HG02759 (cell line): Measurements from ENCODE around the gene RRP1B.
"Not testable (repeated sequence)": the region's sequence is repeated elsewhere in the genome, so short reads cannot be mapped to it uniquely, and the experiment has no call there.

ENCODE experiments used
- ATAC-seq: cut with Tn5 transposase; IDR thresholded peaks from one replicate; pipeline ENCODE4 v1.9.1; 2021; ENCODE audit warnings: mild to moderate bottlenecking, moderate library complexity; ENCODE audit not compliant: unreplicated experiment

Gene RRP1B, protein sequence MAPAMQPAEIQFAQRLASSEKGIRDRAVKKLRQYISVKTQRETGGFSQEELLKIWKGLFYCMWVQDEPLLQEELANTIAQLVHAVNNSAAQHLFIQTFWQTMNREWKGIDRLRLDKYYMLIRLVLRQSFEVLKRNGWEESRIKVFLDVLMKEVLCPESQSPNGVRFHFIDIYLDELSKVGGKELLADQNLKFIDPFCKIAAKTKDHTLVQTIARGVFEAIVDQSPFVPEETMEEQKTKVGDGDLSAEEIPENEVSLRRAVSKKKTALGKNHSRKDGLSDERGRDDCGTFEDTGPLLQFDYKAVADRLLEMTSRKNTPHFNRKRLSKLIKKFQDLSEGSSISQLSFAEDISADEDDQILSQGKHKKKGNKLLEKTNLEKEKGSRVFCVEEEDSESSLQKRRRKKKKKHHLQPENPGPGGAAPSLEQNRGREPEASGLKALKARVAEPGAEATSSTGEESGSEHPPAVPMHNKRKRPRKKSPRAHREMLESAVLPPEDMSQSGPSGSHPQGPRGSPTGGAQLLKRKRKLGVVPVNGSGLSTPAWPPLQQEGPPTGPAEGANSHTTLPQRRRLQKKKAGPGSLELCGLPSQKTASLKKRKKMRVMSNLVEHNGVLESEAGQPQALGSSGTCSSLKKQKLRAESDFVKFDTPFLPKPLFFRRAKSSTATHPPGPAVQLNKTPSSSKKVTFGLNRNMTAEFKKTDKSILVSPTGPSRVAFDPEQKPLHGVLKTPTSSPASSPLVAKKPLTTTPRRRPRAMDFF

DNA sequence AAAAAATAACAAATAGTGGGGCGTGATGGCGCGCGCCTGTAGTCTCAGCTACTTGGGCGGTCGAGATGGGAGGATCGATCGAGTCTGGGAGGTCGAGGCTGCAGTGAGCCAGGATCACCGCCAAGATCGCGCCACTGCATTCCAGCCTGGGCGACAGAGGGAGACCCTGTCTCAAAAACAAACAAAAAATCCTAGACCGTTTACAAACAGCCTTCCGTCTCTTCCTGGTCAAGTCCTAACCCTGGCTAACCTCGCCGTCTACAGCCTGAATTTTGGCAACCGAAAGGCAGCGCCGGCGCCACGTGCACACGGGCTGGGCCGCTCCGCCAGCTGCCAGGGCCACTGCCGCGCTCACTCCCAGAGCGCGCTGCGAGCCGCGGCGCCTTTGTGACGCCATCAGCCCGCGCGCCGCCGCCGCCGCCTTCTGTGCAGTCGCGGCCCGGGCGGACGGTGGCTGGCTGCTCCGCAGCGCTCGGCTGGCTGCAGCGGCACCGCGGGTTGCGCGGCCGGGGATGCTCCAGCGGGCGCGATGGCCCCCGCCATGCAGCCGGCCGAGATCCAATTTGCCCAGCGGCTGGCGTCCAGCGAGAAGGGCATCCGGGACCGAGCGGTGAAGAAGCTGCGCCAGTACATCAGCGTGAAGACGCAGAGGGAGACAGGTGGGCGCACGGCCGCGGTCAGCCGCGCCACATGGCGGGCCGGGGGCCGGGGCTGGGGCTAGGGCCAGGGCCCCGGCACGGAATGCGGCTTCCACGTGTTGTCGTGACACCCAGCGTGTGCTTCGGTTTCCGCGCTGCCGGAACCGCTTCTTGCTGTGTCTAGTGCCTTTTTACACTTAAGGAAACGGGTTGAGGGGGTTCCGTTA is at the start of gene RRP1B, which contains the start of gene HSF2BP:
RRP1B (plus strand) TSS at position 425 of the 865 bp plus-strand sequence; CDS start at position 530, 105 bp downstream.
HSF2BP (minus strand) TSS at position 353 of the 865 bp plus-strand sequence. CDS start 1,392 bp downstream, outside the sequence.
- ATAC-seq: peak; percentile 92

DNA sequence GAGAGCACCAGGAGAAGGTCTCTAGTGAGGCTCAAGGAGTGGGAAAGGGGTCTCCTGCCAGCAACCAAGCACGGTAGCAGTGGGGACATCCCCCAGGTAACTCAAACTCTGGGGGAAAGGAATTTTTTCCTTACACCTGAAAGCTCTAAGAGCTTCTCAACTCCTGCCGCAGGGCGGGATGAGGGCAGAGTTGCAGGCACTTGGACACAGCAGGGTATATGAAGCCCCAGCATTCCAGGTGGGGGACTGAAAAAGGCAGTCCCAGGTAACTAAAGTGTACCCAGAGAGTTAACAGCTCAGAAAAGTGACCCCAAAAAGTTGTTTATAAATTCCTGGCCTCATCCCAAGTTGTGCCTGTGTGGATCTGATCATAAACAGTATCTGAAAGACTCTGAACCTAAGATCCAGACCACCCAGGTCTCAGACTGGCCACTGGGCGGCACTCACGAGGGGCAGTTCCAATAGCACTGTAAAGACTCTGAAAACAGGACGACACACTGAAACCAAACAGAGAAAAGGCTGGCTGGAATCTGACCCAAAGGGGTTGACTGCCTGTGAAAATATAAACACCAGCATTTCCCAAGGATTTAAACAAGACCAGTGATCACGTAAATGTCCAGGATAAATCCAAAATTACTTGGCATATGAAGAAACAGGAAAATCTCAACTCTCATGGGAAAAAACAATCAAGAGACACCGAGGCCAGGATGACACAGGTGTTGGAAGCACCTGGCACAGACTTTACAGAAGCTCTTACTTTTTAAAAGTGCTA is 47.6 kb upstream of the RRP1B start:
- no peak for ATAC-seq

DNA sequence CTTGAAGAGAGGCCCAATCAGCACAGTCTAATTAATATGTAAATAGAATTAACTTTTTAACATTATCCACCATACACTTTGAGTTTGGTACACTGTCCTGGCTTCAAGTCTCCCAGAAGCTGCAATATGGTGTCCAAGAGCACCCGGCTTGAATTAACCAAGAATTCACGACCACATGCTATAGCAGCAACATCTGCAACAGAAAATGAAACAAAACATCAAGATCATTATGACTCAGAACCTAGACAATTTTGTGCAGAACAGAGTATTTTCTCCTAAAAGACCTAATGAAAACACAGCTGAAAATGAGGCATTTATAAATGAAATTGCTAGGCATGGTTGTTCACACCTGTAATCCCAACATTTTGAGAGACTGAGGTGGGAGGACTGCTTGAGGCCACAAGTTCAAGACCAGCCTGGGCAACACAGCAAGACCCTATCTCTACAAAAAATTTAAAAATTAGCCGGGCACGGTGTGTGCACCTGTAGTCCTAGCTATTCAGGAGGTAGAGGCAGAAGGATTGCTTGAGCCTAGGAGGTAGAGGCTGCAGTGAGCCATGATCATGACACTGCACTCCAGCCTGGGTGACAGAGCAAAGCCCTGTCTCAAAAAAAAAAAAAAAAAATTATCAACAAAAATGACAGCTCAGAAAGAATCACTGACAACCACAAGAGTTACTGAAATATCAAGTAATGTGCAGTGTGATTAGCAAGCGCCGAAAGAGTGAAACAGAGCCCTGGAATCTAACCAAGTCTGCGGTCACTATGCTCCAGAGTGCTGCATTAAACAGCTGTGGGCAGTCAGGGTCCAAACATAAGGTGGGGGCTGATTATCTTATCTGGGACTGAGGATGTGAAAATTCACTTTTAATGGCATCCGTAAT is 45.4 kb upstream of the RRP1B start:
- no peak for ATAC-seq

DNA sequence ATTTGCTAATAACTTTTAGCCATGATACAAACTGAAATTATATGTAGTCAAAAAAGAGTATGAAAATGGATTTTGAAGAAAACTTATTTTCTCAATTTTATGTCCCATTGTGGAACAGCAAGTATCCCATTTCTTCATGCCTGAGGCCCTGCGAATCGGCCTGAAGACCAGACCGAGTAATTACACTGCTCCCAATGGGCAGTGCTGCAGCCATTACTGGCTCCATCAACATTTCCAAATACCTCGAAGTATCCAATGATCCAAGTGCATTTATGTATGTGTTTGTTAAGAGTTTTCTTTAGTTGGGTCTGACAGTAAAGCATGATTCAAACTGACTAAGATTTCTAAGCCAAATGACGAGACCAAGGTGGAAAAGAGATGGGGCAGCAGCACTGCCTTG is 44.5 kb upstream of the RRP1B start:
- no peak for ATAC-seq

DNA sequence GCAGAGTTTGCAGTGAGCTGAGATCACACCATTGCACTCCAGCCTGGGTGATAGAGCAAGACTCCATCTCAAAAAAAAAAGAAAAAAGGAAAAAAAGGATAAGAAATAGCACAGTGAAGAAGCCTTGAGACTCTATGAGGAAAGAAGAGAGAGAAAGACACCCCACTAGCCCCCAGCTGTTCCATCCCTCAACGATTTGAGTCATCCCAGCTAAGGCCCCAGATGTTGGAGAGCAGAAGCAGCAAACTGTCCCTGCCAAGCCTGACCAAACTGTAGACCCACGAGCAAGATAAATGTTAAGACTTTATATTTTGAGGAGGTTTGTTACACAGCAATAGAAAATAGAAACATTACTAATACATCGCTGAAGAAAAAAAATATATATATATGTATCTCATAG is 42.5 kb upstream of the RRP1B start:
- not testable (repeated sequence) for ATAC-seq

DNA sequence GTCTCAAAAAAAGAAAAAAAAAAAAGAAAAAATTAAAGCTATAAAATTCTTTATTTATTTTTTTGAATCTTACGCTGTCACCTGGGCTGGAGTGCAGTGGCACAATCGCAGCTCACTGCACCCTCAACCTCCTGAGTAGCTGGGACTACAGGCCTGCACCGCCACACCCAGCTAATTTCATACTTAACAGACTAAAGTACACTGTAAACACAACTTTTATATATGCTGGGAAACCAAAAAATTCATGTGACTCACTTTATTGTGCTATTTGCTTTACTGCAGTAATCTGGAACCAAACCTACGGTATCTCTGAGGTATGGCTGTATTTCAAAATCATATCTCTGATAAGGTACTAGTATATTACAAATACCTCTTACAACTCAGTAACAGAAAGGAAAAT is 40.4 kb upstream of the RRP1B start:
- ATAC-seq: no peak

DNA sequence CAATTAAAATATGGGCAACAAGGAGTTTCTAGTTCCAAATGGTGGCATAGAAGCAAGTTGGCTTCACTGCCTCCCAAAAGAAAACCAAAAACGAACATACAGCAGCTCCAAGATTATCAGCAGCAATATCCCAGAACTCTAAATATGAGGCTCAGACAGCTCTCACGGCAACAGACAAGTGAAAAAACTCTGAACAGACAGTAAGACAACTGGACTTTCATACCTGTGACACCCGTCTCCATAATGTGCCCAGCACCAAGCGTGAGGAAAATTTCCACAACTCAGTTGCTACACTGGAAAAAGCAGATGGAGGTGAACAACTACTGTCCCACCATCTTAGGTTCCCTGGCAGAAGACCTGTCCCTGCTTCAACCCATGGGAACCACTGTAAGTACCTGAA is 40.0 kb upstream of the RRP1B start:
- ATAC-seq: no peak

DNA sequence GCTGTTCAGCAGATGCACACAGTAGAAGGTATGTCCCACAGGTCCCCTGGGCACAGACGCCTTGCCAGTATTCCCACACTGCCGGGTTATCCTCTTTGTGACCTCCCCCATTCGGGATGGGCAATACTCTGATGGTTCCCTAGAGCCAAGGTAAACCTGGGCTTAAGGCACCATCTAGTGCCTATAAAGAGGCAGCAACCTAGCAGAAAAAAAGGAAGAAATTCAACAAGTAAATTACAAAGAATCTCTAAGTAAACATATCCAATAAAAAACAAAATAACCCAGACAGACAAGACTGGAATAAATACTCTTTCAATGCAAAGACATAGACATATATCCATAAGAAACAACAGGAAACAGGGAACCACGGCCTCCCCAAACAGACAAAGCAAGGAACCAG is 39.5 kb upstream of the RRP1B start:
- no peak for ATAC-seq

DNA sequence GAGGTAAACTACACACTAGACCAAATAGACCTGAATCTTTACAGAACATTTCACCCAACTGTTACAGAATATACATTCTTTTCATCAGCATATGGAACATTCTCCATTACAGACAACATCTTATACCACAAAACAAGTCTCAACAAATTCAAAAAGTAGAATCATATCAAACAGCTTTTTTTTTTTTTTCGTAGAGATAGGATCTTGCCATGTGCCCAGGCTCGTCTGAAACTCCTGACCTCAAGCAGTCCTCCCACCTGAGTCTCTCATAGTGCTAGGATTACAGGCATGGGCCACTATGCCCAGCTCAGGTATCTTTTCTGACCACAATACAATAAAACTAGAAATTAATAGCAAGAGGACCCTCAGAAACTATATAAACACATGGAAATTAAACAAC is 36.6 kb upstream of the RRP1B start:
- no peak for ATAC-seq

DNA sequence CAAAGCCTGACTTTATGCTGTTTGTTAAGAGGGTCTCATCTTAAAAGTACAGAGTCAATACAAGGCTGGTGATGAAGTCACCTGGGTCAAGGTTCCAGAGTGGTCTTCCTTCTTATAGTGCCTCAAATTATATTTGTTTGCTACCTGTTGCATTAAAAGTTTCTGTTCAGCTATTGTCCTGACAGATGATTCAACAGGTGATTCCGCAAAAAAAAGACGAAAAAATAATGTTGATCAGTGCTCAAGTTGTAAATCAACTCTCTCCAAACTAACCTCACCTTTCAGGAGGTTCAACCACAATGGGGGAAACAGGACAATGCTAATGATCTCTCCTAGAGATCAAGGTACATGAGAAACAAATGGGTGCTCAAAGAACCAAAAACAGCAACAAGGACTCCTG is 35.8 kb upstream of the RRP1B start:
- ATAC-seq: no peak

DNA sequence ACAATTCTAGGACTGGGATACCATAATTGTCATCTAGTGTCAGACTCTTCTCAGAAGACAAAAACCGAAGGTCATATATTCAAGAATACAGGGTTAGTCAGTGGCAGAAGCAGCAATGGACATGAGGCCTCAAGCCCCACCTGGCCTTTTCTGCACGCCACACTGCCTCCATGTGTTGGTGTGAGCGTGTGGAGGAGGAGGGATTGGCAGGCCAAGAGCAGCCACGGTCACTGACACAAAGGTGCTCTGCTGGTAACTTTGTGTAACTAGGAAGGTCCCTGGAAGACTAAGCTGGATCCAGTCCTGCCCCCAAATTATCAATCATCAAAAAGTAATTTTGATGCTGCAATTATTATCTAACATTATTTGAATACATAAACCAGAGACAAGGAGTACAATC is 35.0 kb upstream of the RRP1B start:
- ATAC-seq: no peak

DNA sequence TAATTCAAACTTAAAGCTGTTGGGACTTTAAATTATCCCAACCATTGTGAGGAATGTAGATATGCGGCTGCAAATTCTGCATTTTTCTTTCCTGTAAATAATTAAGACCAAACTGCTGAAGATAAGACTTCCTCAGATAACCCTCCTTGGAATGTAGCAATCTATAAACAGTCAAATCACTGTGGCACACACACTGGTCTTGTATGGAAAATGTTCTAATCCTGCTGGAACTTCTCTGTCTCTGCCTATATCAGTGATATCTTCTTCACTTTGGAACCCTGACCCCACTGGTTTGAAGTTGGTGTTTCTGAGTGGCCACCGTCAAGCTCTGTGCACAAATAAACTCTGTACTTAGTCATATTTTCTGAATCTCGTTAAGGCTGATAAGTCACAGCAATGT is 33.0 kb upstream of the RRP1B start:
- ATAC-seq: no peak

DNA sequence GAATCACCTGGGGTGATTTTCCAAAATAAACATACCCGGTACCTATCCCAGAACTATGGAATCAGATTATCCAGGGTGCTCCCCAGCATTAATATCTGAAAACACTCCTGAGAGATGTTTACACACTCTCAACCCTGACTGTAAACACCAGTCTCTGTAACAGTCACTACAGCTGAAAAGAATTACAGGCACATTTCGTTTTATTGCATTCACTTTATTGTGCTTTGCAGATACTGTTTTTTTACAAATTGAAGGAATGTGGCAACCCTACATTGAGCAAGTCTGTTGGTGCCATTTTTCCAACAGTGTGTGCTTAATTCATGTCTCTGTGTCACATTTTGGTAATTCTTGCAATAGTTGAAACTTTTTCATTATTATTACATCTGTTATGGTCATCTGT is 31.8 kb upstream of the RRP1B start:
- ATAC-seq: no peak

DNA sequence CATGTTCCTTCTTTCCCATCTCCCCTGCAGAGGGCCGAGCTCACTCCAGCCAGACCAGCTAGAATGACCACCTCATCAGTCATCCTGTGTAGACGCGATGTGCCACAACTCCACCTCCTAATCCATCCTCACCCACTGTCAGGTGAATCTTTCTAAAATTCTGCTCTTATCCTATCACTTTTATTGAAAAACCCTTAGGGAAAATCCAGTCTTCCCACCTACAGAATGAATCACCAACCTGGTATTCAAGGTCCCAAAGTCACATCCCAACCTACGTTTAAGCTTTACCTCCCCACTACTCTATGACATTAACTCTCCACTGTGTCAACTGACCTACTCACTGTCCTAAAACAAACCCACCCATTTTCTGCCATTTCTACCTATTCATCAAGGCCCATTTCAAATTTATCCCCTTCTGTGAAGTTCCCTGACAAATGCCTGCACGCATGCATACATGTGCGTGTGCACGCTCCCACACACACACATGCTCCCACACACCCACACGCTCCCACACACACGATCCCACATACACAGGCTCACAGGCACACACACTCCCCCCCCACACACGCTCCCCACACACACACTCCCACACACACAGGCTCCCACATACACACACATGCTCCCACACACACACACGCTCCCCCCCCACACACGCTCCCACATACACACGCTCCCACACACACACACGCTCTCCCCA is 27.8 kb upstream of the RRP1B start:
- ATAC-seq: no peak

DNA sequence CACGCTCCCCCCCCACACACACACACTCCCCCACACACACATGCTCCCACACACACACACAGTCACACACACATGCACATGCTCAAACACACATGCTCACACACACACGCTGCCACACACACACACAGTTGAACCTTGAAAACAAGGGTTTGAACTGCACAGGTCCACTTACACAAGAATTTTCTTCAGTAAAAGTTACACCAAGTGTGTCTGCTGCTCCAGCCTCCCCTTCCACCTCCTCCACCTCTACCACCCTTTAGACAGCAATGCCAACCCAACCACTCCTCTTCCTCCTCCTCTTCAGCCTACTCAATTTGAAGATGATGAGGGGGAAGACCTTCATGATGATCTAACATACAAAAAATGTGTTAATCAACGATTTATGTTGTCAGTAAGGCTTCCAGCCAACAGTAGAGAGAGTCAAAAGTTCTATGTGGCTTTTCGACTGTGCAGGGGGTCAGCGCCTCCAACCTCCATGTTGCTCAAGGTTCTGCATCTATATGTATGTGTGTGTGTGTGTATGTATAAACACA is 26.9 kb upstream of the RRP1B start:
- ATAC-seq: no peak

DNA sequence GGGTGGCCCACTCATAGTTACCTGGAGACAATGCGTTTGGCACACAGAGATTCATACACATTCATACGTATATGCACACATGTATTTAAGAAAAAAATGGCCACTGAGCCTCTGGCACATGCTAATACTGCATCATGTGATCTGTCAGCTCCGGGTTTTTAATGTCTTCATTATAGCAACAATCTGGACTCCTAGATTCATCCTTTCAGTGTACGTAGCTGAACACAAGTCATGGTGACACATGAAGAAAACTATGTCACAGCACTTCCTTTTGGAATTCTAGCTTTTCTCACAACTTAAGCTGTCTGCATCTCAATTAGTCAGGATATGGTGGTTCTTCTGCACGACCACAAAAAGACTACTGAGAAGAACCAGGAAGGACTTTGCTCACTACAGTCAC is 24.7 kb upstream of the RRP1B start:
- ATAC-seq: no peak

DNA sequence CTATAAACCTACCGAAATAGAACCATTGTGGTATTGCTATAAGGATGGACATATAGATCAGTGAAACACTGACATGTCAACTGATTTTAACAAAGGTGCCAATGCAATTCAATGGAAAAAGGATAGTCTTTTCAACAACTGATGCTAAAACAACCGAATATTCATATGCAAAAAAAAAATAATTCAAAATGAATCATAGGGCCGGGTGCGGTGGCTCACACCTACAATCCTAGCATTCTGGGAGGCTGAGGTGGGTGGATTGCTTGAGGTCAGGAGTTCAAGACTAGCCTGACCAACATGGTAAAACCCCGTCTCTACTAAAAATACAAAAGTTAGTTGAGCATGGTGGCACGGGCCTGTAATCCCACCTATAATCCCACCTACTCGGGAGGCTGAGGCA is 23.9 kb upstream of the RRP1B start:
- no peak for ATAC-seq

DNA sequence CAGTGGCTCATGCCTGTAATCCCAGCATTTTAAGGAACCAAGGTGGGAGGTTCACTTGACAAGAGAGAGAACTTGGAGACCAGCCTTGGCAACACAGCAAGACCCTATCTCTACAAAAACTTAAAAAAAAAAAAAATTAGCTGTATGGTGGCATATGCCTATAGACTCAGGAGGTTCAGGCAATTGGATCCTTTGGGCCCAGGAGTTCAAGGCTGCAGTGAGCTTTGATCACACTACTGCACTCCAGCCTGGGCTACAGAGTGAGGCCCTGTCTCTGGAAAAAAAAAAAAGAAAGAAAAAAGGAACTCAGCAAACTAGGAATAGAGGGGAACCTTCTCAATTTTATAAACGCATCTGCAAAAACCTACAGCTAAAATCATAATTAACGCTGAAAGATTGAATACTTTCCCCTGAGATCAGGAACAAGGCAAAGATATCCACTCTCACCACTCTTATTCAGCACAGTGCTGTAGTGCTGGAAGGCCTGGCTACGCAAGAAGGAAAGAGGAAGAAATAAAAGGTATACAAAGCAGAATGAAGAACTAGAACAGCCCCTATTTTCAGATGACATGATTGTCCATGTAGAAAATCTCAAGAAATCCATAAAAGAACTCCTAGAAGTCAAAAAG is 21.7 kb upstream of the RRP1B start:
- no peak for ATAC-seq
